H1 (cell line): ENCODE data around the gene ZGLP1. TPM values are rescaled to one million over a fixed set of nuclear protein-coding genes. Genes with fewer than 3 reads are reported as not detected.

ENCODE experiments used
- CTCF ChIA-PET: fragments of 300-600 bp; sonication (Branson Sonifier 250); formaldehyde crosslinking; loops from one replicate; lab custom pipeline; 2021; ENCODE audit not compliant: partially characterized antibody; lab: Charles Lee
- POLR2A ChIA-PET: fragments of 300-600 bp; sonication (Branson Sonifier 250); formaldehyde crosslinking; loops from one replicate; lab custom pipeline; 2021; ENCODE audit warnings: inconsistent platforms; ENCODE audit not compliant: partially characterized antibody; lab: Charles Lee
- DNase-seq, 2 experiments: peaks; one replicate each; pipeline versions ENCODE4 v3.0.0 to v3.0.0-alpha.2; 2010 to 2022; ENCODE audit warnings: low spot score in 2 of 2, low read depth in 1 of 2, mixed read lengths in 1 of 2
- FAIRE-seq: peaks from 2 replicates; lab custom pipeline; 2011; peaks lifted over from hg19 to GRCh38; lab: Jason Lieb, UNC
- H2AFZ ChIP-seq: 2 replicates; pipeline ENCODE4 v1.8.1; 2012; ENCODE audit warnings: low read length, inconsistent platforms
- H2AK5ac ChIP-seq: 2 replicates; pipeline ENCODE4 v1.6.1; 2013; ENCODE audit warnings: low read depth, low read length
- H2BK120ac ChIP-seq: replicated peaks from 2 replicates; pipeline ENCODE3; 2013; ENCODE audit warnings: low read depth, low read length, inconsistent platforms
- H2BK12ac ChIP-seq: 2 replicates; pipeline ENCODE4 v1.6.1; 2013; ENCODE audit warnings: low read depth, low read length
- H2BK15ac ChIP-seq: 2 replicates; pipeline ENCODE4 v1.6.1; 2013; ENCODE audit warnings: low read length
- H2BK20ac ChIP-seq: 2 replicates; pipeline ENCODE4 v1.6.1; 2013; ENCODE audit warnings: low read length
- H2BK5ac ChIP-seq: 2 replicates; pipeline ENCODE4 v1.6.1; 2013; ENCODE audit warnings: low read depth, low read length
- H3K14ac ChIP-seq: 2 replicates; pipeline ENCODE4 v1.6.1; 2013; ENCODE audit warnings: inconsistent platforms; ENCODE audit not compliant: insufficient read length
- H3K18ac ChIP-seq: 2 replicates; pipeline ENCODE4 v1.6.1; 2013; ENCODE audit warnings: low read length; ENCODE audit errors: extremely low read depth
- H3K23ac ChIP-seq: 2 replicates; pipeline ENCODE4 v1.6.1; 2013; ENCODE audit warnings: inconsistent platforms; ENCODE audit not compliant: insufficient read length
- H3K23me2 ChIP-seq: 2 replicates; pipeline ENCODE4 v1.6.1; 2013; ENCODE audit warnings: low read depth, low read length
- H3K27ac ChIP-seq: 2 replicates; pipeline ENCODE4 v1.6.1; 2011; ENCODE audit warnings: low read depth, low read length, inconsistent platforms
- H3K27me3 ChIP-seq, 4 experiments: replicated peaks in 1 of 4; 1 replicate in 1 of 4; 2 replicates in 3 of 4; pipeline versions ENCODE4 v1.6.1 to v1.8.1; 2011 to 2013; ENCODE audit warnings: low read length in 3 of 4, mild to moderate bottlenecking in 3 of 4, inconsistent platforms in 2 of 4, mixed read lengths in 2 of 4, moderate library complexity in 1 of 4; ENCODE audit not compliant: control insufficient read depth in 3 of 4, insufficient read depth in 3 of 4; ENCODE audit errors: extremely low read depth in 1 of 4
- H3K36me3 ChIP-seq, 4 experiments: 2 replicates each; pipeline versions ENCODE4 v1.6.1 to v1.8.1; 2011 to 2013; ENCODE audit warnings: mild to moderate bottlenecking in 4 of 4, low read length in 3 of 4, moderate library complexity in 2 of 4, control low read depth in 1 of 4, inconsistent platforms in 1 of 4; ENCODE audit not compliant: insufficient read depth in 4 of 4, control insufficient read depth in 2 of 4
- H3K4ac ChIP-seq: replicated peaks from 2 replicates; pipeline ENCODE3; 2013; ENCODE audit warnings: low read length, low read depth, mixed read lengths, inconsistent platforms; ENCODE audit not compliant: insufficient read length
- H3K4me1 ChIP-seq, 4 experiments: replicated peaks in 1 of 4; 1 replicate in 1 of 4; 2 replicates in 3 of 4; pipeline versions ENCODE4 v1.6.1 to v1.8.1; 2011 to 2013; ENCODE audit warnings: low read length in 3 of 4, inconsistent platforms in 2 of 4, mixed read lengths in 1 of 4; ENCODE audit not compliant: insufficient read depth in 4 of 4, control insufficient read depth in 3 of 4
- H3K4me2 ChIP-seq, 2 experiments: 2 replicates each; pipeline versions ENCODE4 v1.6.1 to v1.8.1; 2011 to 2013; ENCODE audit warnings: low read depth in 2 of 2, low read length in 2 of 2, control low read depth in 1 of 2, inconsistent platforms in 1 of 2, mild to moderate bottlenecking in 1 of 2; ENCODE audit not compliant: insufficient read depth in 1 of 2
- H3K4me3 ChIP-seq, 4 experiments: fragments of 200-600, 300-600 bp in 1 of 4; sonication (generic), shearing (Covaris generic), sonication (Bioruptor Twin) in 1 of 4; 2 replicates each; pipeline versions ENCODE4 v1.5.1 to v1.8.1; 2011 to 2016; ENCODE audit warnings: low read length in 4 of 4, low read depth in 3 of 4, control low read depth in 2 of 4, inconsistent platforms in 2 of 4, mild to moderate bottlenecking in 2 of 4, mixed read lengths in 1 of 4, moderate library complexity in 1 of 4; ENCODE audit not compliant: insufficient read depth in 2 of 4; ENCODE audit errors: extremely low read depth in 1 of 4
- H3K56ac ChIP-seq: replicated peaks from 2 replicates; pipeline ENCODE3; 2013; ENCODE audit warnings: low read depth, mild to moderate bottlenecking, mixed read lengths, low read length, inconsistent platforms; ENCODE audit not compliant: insufficient read length
- H3K79me1 ChIP-seq: 2 replicates; pipeline ENCODE4 v1.6.1; 2013; ENCODE audit warnings: low read depth, low read length, control low read depth
- H3K79me2 ChIP-seq, 2 experiments: 2 replicates each; pipeline versions ENCODE4 v1.6.1 to v1.8.1; 2012 to 2013; ENCODE audit warnings: low read length in 2 of 2, mild to moderate bottlenecking in 2 of 2, inconsistent platforms in 1 of 2; ENCODE audit not compliant: insufficient read depth in 2 of 2, control insufficient read depth in 1 of 2
- H3K9ac ChIP-seq, 4 experiments: replicated peaks in 1 of 4; 1 replicate in 1 of 4; 2 replicates in 3 of 4; pipeline versions ENCODE4 v1.6.1 to v1.8.1; 2011 to 2013; ENCODE audit warnings: low read depth in 3 of 4, low read length in 3 of 4, control low read depth in 2 of 4, mild to moderate bottlenecking in 2 of 4, moderate library complexity in 2 of 4, inconsistent platforms in 1 of 4; ENCODE audit errors: extremely low read depth in 1 of 4
- H3K9me3 ChIP-seq, 2 experiments: 2 replicates each; pipeline versions ENCODE4 v1.6.1 to v1.8.1; 2012 to 2013; ENCODE audit warnings: mild to moderate bottlenecking in 2 of 2, moderate library complexity in 2 of 2, control low read depth in 1 of 2, inconsistent platforms in 1 of 2, low read depth in 1 of 2, low read length in 1 of 2, mixed read lengths in 1 of 2; ENCODE audit not compliant: insufficient read depth in 2 of 2
- H4K20me1 ChIP-seq, 2 experiments: replicated peaks in 1 of 2; 2 replicates each; pipeline versions ENCODE3 to v1.8.1; 2011 to 2013; ENCODE audit warnings: inconsistent platforms in 2 of 2, low read length in 2 of 2, mild to moderate bottlenecking in 1 of 2; ENCODE audit not compliant: insufficient read depth in 2 of 2, control insufficient read depth in 1 of 2
- H4K5ac ChIP-seq: 2 replicates; pipeline ENCODE4 v1.6.1; 2013; ENCODE audit warnings: low read length, low read depth, mixed read lengths, inconsistent platforms; ENCODE audit not compliant: insufficient read length
- H4K8ac ChIP-seq: 2 replicates; pipeline ENCODE4 v1.8.0; 2013; ENCODE audit warnings: mild to moderate bottlenecking, moderate library complexity, low read length, inconsistent platforms; ENCODE audit not compliant: insufficient read depth; ENCODE audit errors: extremely low read depth
- H4K91ac ChIP-seq: replicated peaks from 2 replicates; pipeline ENCODE3; 2013; ENCODE audit warnings: low read length, mixed read lengths, inconsistent platforms; ENCODE audit not compliant: insufficient read length
- CTCF ChIP-seq, 3 experiments: IDR thresholded peaks; 1 replicate in 2 of 3; 2 replicates in 1 of 3; pipeline versions ENCODE4 v1.5.1 to v1.6.1; 2011; ENCODE audit warnings: low read length in 3 of 3, mild to moderate bottlenecking in 3 of 3, inconsistent platforms in 2 of 3, low read depth in 1 of 3, moderate library complexity in 1 of 3; ENCODE audit not compliant: insufficient read depth in 1 of 3; ENCODE audit errors: control extremely low read depth in 1 of 3
- EZH2 ChIP-seq: fragments of 200-600 bp; sonication (generic); IDR thresholded peaks from 2 replicates; pipeline ENCODE4 v1.7.1; 2012; ENCODE audit warnings: low read depth, mild to moderate bottlenecking, moderate library complexity, low read length, inconsistent platforms; ENCODE audit not compliant: severe bottlenecking
- JUN ChIP-seq: IDR thresholded peaks from 2 replicates; pipeline ENCODE4 v1.6.1; 2011; ENCODE audit warnings: low read depth, mild to moderate bottlenecking, improper control_type of control experiment, low read length
- JUND ChIP-seq: IDR thresholded peaks from 2 replicates; pipeline ENCODE4 v1.6.1; 2011; ENCODE audit warnings: mild to moderate bottlenecking, improper control_type of control experiment, low read length
- POU5F1 ChIP-seq: IDR thresholded peaks from 2 replicates; pipeline ENCODE4 v1.6.1; 2011; ENCODE audit warnings: low read depth, mild to moderate bottlenecking, low read length, moderate library complexity
- RBBP5 ChIP-seq: IDR thresholded peaks from 2 replicates; pipeline ENCODE4 v1.7.1; 2012; ENCODE audit warnings: low read depth, mild to moderate bottlenecking, inconsistent platforms, low read length, moderate library complexity, borderline replicate concordance
- SIX5 ChIP-seq: IDR thresholded peaks from 2 replicates; pipeline ENCODE4 v1.6.1; 2011; ENCODE audit warnings: mild to moderate bottlenecking, low read depth, low read length
- YY1 ChIP-seq: IDR thresholded peaks from 2 replicates; pipeline ENCODE4 v1.6.1; 2011; ENCODE audit warnings: low read depth, mild to moderate bottlenecking, low read length
- WGBS, 2 experiments: shearing (Covaris generic) in 1 of 2; methylation state at CpG; one replicate each; pipeline versions ENCODE4 v1.1.6 to v1.1.7; 2013 to 2015; ENCODE audit warnings: low lambda C conversion rate in 2 of 2, mixed read lengths in 2 of 2, inconsistent platforms in 1 of 2, low coverage in 1 of 2, missing lambda C conversion rate in 1 of 2; ENCODE audit not compliant: insufficient replicate concordance in 2 of 2, insufficient coverage in 1 of 2, insufficient read length in 1 of 2; ENCODE audit errors: extremely low coverage in 1 of 2, missing lambda C conversion rate in 1 of 2; 5-methylcytosine and 5-hydroxymethylcytosine counted together
- polyA plus RNA-seq, 7 experiments: library from polyadenylated mRNA; depleted of rRNA in 3 of 7; stranded (reverse) in 5 of 7; unstranded in 2 of 7; fragments of >200 nt in 5 of 7; fragments of 200-250 nt in 2 of 7; gene quantifications; 1 replicate in 5 of 7; 2 replicates in 1 of 7; 4 replicates in 1 of 7; pipeline versions ENCODE4 v1.2.1 to v1.2.3, GENCODE V29; 2011 to 2013; ENCODE audit warnings: missing spikeins in 2 of 7, mixed read lengths in 2 of 7
- total RNA-seq: library from RNA; stranded (reverse); fragmentation: NEBNext Ultra II Directional; extraction: Animal tissue kit (Norgen Biotek cat#: 25700); gene quantifications from 2 replicates; pipeline ENCODE4 v1.2.1, GENCODE V29; 2021

The ZGLP1 gene
- total and polyA plus RNA-seq, 2 of the 8 experiments (the other 6 are each of a cell fraction or from before 2014, with no cell fraction given): 4.2 to 5.1 TPM

GRCh38 chr19:10334588-10335351, 25.2 kb upstream of the ZGLP1 start:
- peak; percentile 70 to 99 for DNase-seq
- Histone ChIP-seq H2AK5ac (no peak overlapping the region; the same call in 1 of the 2 replicates), H3K27me3 (peaks cover 0 to 3% (median 0%) of the 10 kb centered on the region in 4 experiments; a peak in 2 of 7 replicates), H3K4me1 (peaks cover 0 to 24% (median 11%) of the 10 kb centered on the region in 4 experiments; a peak in 6 of 7 replicates), H2BK15ac (0 out of 2 replicates have a peak overlapping the region, but pooled peaks have one; percentile 88), H4K8ac (no peak overlapping the region), H4K20me1 (peaks cover 6 to 10% of the 10 kb centered on the region in 2 experiments), H2BK120ac (no peak overlapping the region), H2BK5ac (peak overlapping the region; percentile 61; the same call in 1 of the 2 replicates), H4K5ac (no peak overlapping the region), H3K23ac (no peak overlapping the region), H4K91ac (peak overlapping the region; percentile 70), H2BK12ac (no peak overlapping the region), H3K23me2 (peaks cover 13% of the 10 kb centered on the region), H3K36me3 (peaks cover 3 to 6% (median 4%) of the 10 kb centered on the region in 4 experiments; a peak in 5 of 8 replicates), H2BK20ac (no peak overlapping the region), H3K4me2 (peak overlapping the region; percentile 91 to 93), H3K9ac (peak overlapping the region in 2 of 4 experiments; percentile 10 to 34; a peak in 3 of 7 replicates), H3K4ac (no peak overlapping the region), H3K9me3 (no peaks in the 10 kb centered on the region), H3K79me1 (peaks cover 5% of the 10 kb centered on the region), H3K56ac (no peak overlapping the region), H3K79me2 (peaks cover 5 to 24% of the 10 kb centered on the region in 2 experiments), H3K18ac (no peak overlapping the region; the same call in 1 of the 2 replicates), H3K27ac (no peak overlapping the region), H3K14ac (no peak overlapping the region), H2AFZ (no peak overlapping the region), H3K4me3 (peak overlapping the region; percentile 75 to 96 (median 90); a peak in 7 of 8 replicates)
- ChIA-PET POLR2A (interaction anchor here (0.7 to 6.8 kb wide), 19 partner anchors 9 to 199 kb away, joined by 3 to 104 read pairs (median 7); partner anchors contain the start of genes CDC37, DNMT1, FDX2 and ICAM1), CTCF (interaction anchor here (0.8 to 4.9 kb wide), 18 partner anchors 10 to 76 kb away, joined by 3 to 21 read pairs (median 4); partner anchors contain the start of genes CDC37, ICAM1 and ICAM5)
- 3% methylated on average over 39 of the region's 59 CpGs; no CpG with 5 or more reads in 1 of the 2 experiments for WGBS, 2 experiments
- no peak for FAIRE-seq
- TF ChIP-seq YY1 (no peak), JUN (no peak), JUND (no peak), RBBP5 (no peak; the same call in 1 of the 2 replicates), SIX5 (no peak), POU5F1 (no peak), EZH2 (no peak), CTCF (IDR thresholded peaks at IDR 0.05; ENCODE audit: control extremely low read depth in 1 of 3, insufficient read depth in 1 of 3, low read depth in 1 of 3, low read length in 3 of 3) (0 out of 4 replicates have a peak, but pooled peaks of 1 of the 3 experiments have one; percentile 10)
